K562 (cell line): Measurements from ENCODE around the gene KLHL22. TPM values are rescaled to one million over a fixed set of nuclear protein-coding genes. Genes with fewer than 3 reads are reported as not detected.
A peak's percentile ranks its signal among the peaks of the same experiment; 100 is the strongest.

Source experiments
- ATAC-seq: fragments of 200-7000 bp; cut with Tn5 transposase; 3 replicates; pipeline ENCODE4 v1.9.1; 2020; ENCODE audit warnings: moderate library complexity
- Bru-seq: library from RNA; stranded (reverse); fragments of 400-500 nt; gene quantifications from one replicate; lab custom pipeline; 2021; lab: Mats Ljungman, UMichigan
- BruChase-seq, 2 experiments: library from RNA; stranded (reverse); fragments of 400-500 nt; gene quantifications; one replicate each; lab custom pipeline; 2021; lab: Mats Ljungman, UMichigan
- BruUV-seq: library from RNA; stranded (reverse); fragments of 400-500 nt; replicated peaks from 2 replicates; lab custom pipeline; 2021; lab: Mats Ljungman, UMichigan
- CTCF ChIA-PET: fragments of 300-600 bp; formaldehyde crosslinking; extraction: SDS; loops from one replicate; lab custom pipeline; 2021; ENCODE audit warnings: low intra/inter-chr PET ratio; lab: Yijun Ruan, JAX
- POLR2A ChIA-PET: fragments of 300-600, 350-650 bp; sonication (Branson Sonifier 250); formaldehyde crosslinking; extraction: SDS; loops from one replicate; lab custom pipeline; 2021; ENCODE audit warnings: antibody characterized with exemption, inconsistent platforms; lab: Yijun Ruan, JAX
- DNase-seq, 4 experiments: peaks; one replicate each; pipeline versions ENCODE4 v3.0.0 to v3.0.0-alpha.2; 2011 to 2018; ENCODE audit warnings: low spot score in 3 of 4, mixed read lengths in 3 of 4; ENCODE audit errors: extremely low read depth in 1 of 4
- FAIRE-seq: peaks from 2 replicates; lab custom pipeline; 2011; peaks lifted over from hg19 to GRCh38; lab: Jason Lieb, UNC
- H2AFZ ChIP-seq: 2 replicates; pipeline ENCODE4 v1.6.0; 2011; ENCODE audit warnings: low read depth, low read length, control low read depth, inconsistent platforms
- H3K27ac ChIP-seq: fragments of 200-600 bp; 3 replicates; pipeline ENCODE4 v1.8.0; 2011; ENCODE audit warnings: low read depth, mild to moderate bottlenecking, control low read depth, inconsistent platforms, low read length, moderate library complexity, mixed read lengths; ENCODE audit errors: extremely low read depth
- H3K27me3 ChIP-seq, 2 experiments: fragments of 300-600 bp in 1 of 2; 2 replicates in 1 of 2; 3 replicates in 1 of 2; pipeline versions ENCODE4 v1.6.0 to v1.8.0; 2011; ENCODE audit warnings: inconsistent platforms in 2 of 2, low read length in 2 of 2, mild to moderate bottlenecking in 1 of 2, mixed read lengths in 1 of 2, moderate library complexity in 1 of 2; ENCODE audit not compliant: control insufficient read depth in 2 of 2, insufficient read depth in 2 of 2
- H3K36me3 ChIP-seq: fragments of 300-600 bp; 3 replicates; pipeline ENCODE4 v1.8.0; 2011; ENCODE audit warnings: mild to moderate bottlenecking, low read length, inconsistent platforms; ENCODE audit not compliant: control insufficient read depth, insufficient read depth
- H3K4me1 ChIP-seq, 2 experiments: fragments of 200-600 bp in 1 of 2; replicated peaks in 1 of 2; 2 replicates in 1 of 2; 3 replicates in 1 of 2; pipeline versions ENCODE4 v1.5.1 to v1.8.0; 2011; ENCODE audit warnings: inconsistent platforms in 2 of 2, low read length in 2 of 2, mild to moderate bottlenecking in 1 of 2, mixed read lengths in 1 of 2, moderate library complexity in 1 of 2; ENCODE audit not compliant: control insufficient read depth in 2 of 2, insufficient read depth in 2 of 2
- H3K4me2 ChIP-seq: 2 replicates; pipeline ENCODE4 v1.6.1; 2011; ENCODE audit warnings: low read length, control low read depth, inconsistent platforms, mixed read lengths; ENCODE audit not compliant: insufficient read depth
- H3K4me3 ChIP-seq: fragments of 200-600 bp; sonication (generic), shearing (Covaris generic); 2 replicates; pipeline ENCODE4 v1.5.1; 2016; ENCODE audit warnings: control low read depth, inconsistent platforms
- H3K79me2 ChIP-seq: fragments of 200-600 bp; 3 replicates; pipeline ENCODE4 v1.8.0; 2011; ENCODE audit warnings: low read length, inconsistent platforms; ENCODE audit not compliant: control insufficient read depth, insufficient read depth
- H3K9ac ChIP-seq, 2 experiments: 2 replicates each; pipeline versions ENCODE4 v1.6.0 to v1.6.1; 2011; ENCODE audit warnings: low read depth in 2 of 2, low read length in 2 of 2, control low read depth in 1 of 2, inconsistent platforms in 1 of 2, mild to moderate bottlenecking in 1 of 2, mixed read lengths in 1 of 2; ENCODE audit not compliant: insufficient read depth in 1 of 2
- H3K9me1 ChIP-seq: one replicate; pipeline ENCODE4 v1.6.0; 2011; ENCODE audit warnings: inconsistent platforms, mild to moderate bottlenecking, low read length, moderate library complexity; ENCODE audit not compliant: control insufficient read depth, insufficient read depth
- H3K9me3 ChIP-seq: replicated peaks from 2 replicates; pipeline ENCODE4 v1.5.1; 2011; ENCODE audit warnings: low read depth, low read length, inconsistent platforms; ENCODE audit not compliant: control insufficient read depth, insufficient read depth
- H4K20me1 ChIP-seq: replicated peaks from 2 replicates; pipeline ENCODE4 v1.6.1; 2011; ENCODE audit warnings: low read length, inconsistent platforms, mixed read lengths; ENCODE audit not compliant: control insufficient read depth, insufficient read depth
- ATF3 ChIP-seq, 2 experiments: fragments of 450-650 bp in 1 of 2; sonication (generic) in 1 of 2; formaldehyde crosslinking in 1 of 2; IDR thresholded peaks in 1 of 2; conservative IDR thresholded peaks in 1 of 2; 2 replicates each; pipeline versions ENCODE4 v1.6.1 to v1.8.1; 2016 to 2023; ENCODE audit warnings: mild to moderate bottlenecking in 2 of 2, moderate library complexity in 2 of 2, inconsistent platforms in 1 of 2, missing genetic modification reagents in 1 of 2
- E2F6 ChIP-seq, 2 experiments: IDR thresholded peaks; 2 replicates each; pipeline ENCODE4 v1.6.1; 2011; ENCODE audit warnings: borderline replicate concordance in 1 of 2, control low read depth in 1 of 2, low read depth in 1 of 2, low read length in 1 of 2, mild to moderate bottlenecking in 1 of 2, mixed read lengths in 1 of 2, moderate library complexity in 1 of 2; ENCODE audit not compliant: insufficient read depth in 1 of 2, insufficient read length in 1 of 2, poor library complexity in 1 of 2, severe bottlenecking in 1 of 2; ENCODE audit errors: extremely low read depth in 1 of 2
- ETS2 ChIP-seq: IDR thresholded peaks from 2 replicates; pipeline ENCODE4 v1.6.1; 2016; ENCODE audit warnings: borderline replicate concordance, missing genetic modification characterization, mild to moderate bottlenecking, moderate library complexity, missing compliant biosample characterization; ENCODE audit not compliant: poor library complexity, severe bottlenecking
- FOXM1 ChIP-seq, 2 experiments: fragments of 450-650 bp in 1 of 2; sonication (generic) in 1 of 2; formaldehyde crosslinking in 1 of 2; IDR thresholded peaks; 2 replicates each; pipeline versions ENCODE4 v1.6.1 to v1.9.0; 2017 to 2022; ENCODE audit warnings: low read depth in 2 of 2, mild to moderate bottlenecking in 2 of 2, missing genetic modification reagents in 1 of 2, moderate library complexity in 1 of 2
- TBL1XR1 ChIP-seq, 2 experiments: IDR thresholded peaks; 2 replicates each; pipeline ENCODE4 v1.6.1; 2012; ENCODE audit warnings: improper control_type of control experiment in 2 of 2, low read length in 2 of 2, mild to moderate bottlenecking in 1 of 2
- WGBS: fragments of 100-300 bp; shearing (Covaris generic); methylation state at CpG from one replicate; pipeline ENCODE4 v1.1.6; 2016; ENCODE audit warnings: low coverage, mixed read lengths; ENCODE audit not compliant: insufficient coverage; ENCODE audit errors: missing lambda C conversion rate; 5-methylcytosine and 5-hydroxymethylcytosine counted together
- in situ Hi-C: fragments of 300-500 bp; cut with MboI; formaldehyde crosslinking; loops from 4 replicates; pipeline ENCODE4 v1.15.0; 2018; ENCODE audit warnings: inconsistent platforms, mixed read lengths
- intact Hi-C: fragments of 100-400 bp; cut with micrococcal nuclease; formaldehyde crosslinking; loops from 2 replicates; pipeline ENCODE4 v1.14.2; 2022
- long read RNA-seq, 3 experiments: library from polyadenylated mRNA in 2 of 3; library from RNA in 1 of 3; unstranded in 2 of 3; stranded (forward) in 1 of 3; transcript quantifications; one replicate each; pipeline ENCODE4 v2.0.0, GENCODE V29; 2019 to 2022
- polyA minus RNA-seq, 3 experiments: library from RNA; depleted of rRNA, polyadenylated mRNA; stranded (reverse); fragments of >200 nt; gene quantifications; 2 replicates each; pipeline ENCODE4 v1.2.3, GENCODE V29; 2011
- polyA plus RNA-seq, 8 experiments: library from polyadenylated mRNA; depleted of rRNA in 4 of 8; stranded (reverse) in 5 of 8; unstranded in 3 of 8; fragments of >200 nt; fragmentation: Nextera tagmentation in 2 of 8; fragmentation: Illumina TruSeq in 1 of 8; extraction: Ambion mirVana in 2 of 8; extraction: Trizol in 1 of 8; gene quantifications; 2 replicates each; pipeline versions ENCODE4 v1.2.1 to v1.2.3, GENCODE V29; 2011 to 2014; ENCODE audit warnings: inconsistent platforms in 1 of 8, missing spikeins in 1 of 8
- total RNA-seq, 7 experiments: library from RNA; depleted of rRNA in 6 of 7; stranded (reverse); fragments of >200 nt in 6 of 7; fragmentation: Illumina TruSeq in 2 of 7; extraction: Trizol in 2 of 7; gene quantifications; 2 replicates each; pipeline versions ENCODE4 v1.2.1 to v1.2.3, GENCODE V29; 2011 to 2021; ENCODE audit warnings: low replicate concordance in 1 of 7

The KLHL22 gene, protein sequence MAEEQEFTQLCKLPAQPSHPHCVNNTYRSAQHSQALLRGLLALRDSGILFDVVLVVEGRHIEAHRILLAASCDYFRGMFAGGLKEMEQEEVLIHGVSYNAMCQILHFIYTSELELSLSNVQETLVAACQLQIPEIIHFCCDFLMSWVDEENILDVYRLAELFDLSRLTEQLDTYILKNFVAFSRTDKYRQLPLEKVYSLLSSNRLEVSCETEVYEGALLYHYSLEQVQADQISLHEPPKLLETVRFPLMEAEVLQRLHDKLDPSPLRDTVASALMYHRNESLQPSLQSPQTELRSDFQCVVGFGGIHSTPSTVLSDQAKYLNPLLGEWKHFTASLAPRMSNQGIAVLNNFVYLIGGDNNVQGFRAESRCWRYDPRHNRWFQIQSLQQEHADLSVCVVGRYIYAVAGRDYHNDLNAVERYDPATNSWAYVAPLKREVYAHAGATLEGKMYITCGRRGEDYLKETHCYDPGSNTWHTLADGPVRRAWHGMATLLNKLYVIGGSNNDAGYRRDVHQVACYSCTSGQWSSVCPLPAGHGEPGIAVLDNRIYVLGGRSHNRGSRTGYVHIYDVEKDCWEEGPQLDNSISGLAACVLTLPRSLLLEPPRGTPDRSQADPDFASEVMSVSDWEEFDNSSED
- total RNA-seq (2011; cell fraction: chromatin; rRNA removed; ENCODE audit: low replicate concordance), result 116 and 152 TPM in 2 replicates
- 68.5 and 75.0 TPM in 2 replicates for total RNA-seq (2011; cell fraction: nucleolus; rRNA removed)
- total RNA-seq (2011; cell fraction: nucleoplasm; rRNA removed), result 88.1 and 101 TPM in 2 replicates
- total RNA-seq (2014; rRNA removed), result 15.1 and 15.6 TPM in 2 replicates
- 13.5 and 15.3 TPM in 2 replicates for total RNA-seq (2014; rRNA removed; fragmentation: Illumina TruSeq; extraction: Trizol)
- 15.2 and 15.7 TPM in 2 replicates for total RNA-seq (2015; rRNA removed; fragmentation: Illumina TruSeq; extraction: Trizol)
- total RNA-seq (2021), result 20.1 and 21.1 TPM in 2 replicates
- polyA plus RNA-seq (2011; rRNA removed), result 25.6 and 43.0 TPM in 2 replicates
- 24.5 and 36.2 TPM in 2 replicates for polyA plus RNA-seq (2011; cell fraction: cytosol; rRNA removed)
- polyA plus RNA-seq (2011; cell fraction: nucleus; rRNA removed), result 73.7 and 92.5 TPM in 2 replicates
- 15.0 and 42.6 TPM in 2 replicates for polyA plus RNA-seq (2012)
- 15.4 and 16.5 TPM in 2 replicates for polyA plus RNA-seq (2014; fragmentation: Illumina TruSeq; extraction: Trizol)
- polyA plus RNA-seq (2014; fragmentation: Nextera tagmentation; extraction: Ambion mirVana), result 1 to 10 TPM; 1.3 to 1.8 TPM
- polyA plus RNA-seq (2014; rRNA removed), result 15.8 and 18.6 TPM in 2 replicates
- polyA minus RNA-seq (2011; rRNA and poly(A)+ RNA removed), result 24.1 and 42.3 TPM in 2 replicates
- polyA minus RNA-seq (2011; cell fraction: cytosol; rRNA and poly(A)+ RNA removed), result 13.4 and 21.4 TPM in 2 replicates
- 36.2 and 65.9 TPM in 2 replicates for polyA minus RNA-seq (2011; cell fraction: nucleus; rRNA and poly(A)+ RNA removed)
- percentile 79 among the genes with signal in this experiment for Bru-seq, nascent RNA
- percentile 73 among the genes with signal in this experiment for BruChase-seq, experiment 1, labeled RNA remaining after a 2-hour chase
- percentile 70 among the genes with signal in this experiment for BruChase-seq, experiment 2, labeled RNA remaining after a 6-hour chase
- long read RNA-seq, experiment 1, transcript KLHL22-201 (7 exons, 2,616 nt), result major isoform, 7 of 31 reads
- long read RNA-seq, experiment 1, partial matches to known transcripts, result 9 of 31 reads
- long read RNA-seq, experiment 1, other reads (novel, unspliced or antisense), result 15 of 31 reads
- long read RNA-seq, experiment 2, partial matches to known transcripts, result 5 of 13 reads
- long read RNA-seq, experiment 2, other reads (novel, unspliced or antisense), result 4 of 13 reads
- long read RNA-seq, experiment 3, partial matches to known transcripts, result 0 of 5 reads
- long read RNA-seq, experiment 3, other reads (novel, unspliced or antisense), result 4 of 5 reads

DNA sequence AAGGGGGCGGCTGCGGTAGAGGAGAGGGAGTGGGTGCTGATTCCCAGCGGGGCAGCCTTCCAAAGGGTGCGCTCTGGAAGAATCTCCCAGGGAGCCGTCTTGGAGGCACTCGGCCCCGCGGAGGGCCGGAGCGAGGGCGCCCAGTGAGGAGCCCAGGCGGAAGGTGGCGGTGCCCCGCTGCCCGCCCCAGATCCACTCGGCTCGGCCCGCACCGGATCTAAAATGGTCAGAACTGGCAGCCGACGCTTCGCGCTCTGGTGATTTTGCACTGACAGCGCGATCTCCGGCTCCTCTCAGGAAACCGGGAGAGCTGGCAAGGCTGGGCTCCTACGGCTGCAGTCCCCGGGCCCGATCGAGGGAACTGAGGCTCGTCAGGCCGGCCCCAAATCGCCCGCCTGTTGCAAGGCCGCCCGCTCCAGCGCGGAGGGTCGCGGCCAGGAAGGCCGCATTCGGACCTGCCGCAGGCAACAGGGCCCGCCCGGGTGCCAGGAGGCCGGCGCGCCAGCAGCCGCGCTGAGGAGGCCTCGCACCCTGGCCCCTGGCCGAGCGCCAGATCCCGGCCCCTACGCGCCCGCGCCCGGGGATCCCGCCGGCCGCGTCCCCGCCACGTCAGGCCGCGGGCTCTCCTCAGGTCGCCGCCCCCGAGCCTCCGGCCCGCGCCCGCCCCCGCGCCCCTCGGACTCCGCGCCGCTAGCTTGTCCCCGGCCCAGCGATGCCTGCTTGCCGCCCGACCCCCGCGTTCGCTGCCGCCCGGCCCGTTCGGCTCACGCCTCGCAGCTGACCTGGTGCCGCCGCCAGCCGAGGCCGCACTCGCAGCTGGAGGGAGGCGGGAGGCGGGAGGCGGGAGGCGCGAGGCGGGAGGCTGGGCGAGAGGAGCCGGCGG, at the start of gene KLHL22:
KLHL22 (minus strand) TSS at position 818 of the 883 bp plus-strand sequence. CDS start 6,584 bp downstream, outside the sequence.
- Histone ChIP-seq H3K9me1 (peaks cover 7% of the 10 kb centered on the region), H3K9ac (peak within 1 kb of the TSS; percentile 79 to 97), H2AFZ (peak within 1 kb of the TSS; percentile 98), H3K4me2 (peak within 1 kb of the TSS; percentile 96), H3K4me1 (peaks cover 15 to 40% of the 10 kb centered on the region in 2 experiments), H4K20me1 (peaks cover 36% of the 10 kb centered on the region), H3K27me3 (no peaks in the 10 kb centered on the region; a peak in 1 of 5 replicates), H3K4me3 (peak within 1 kb of the TSS; percentile 46), H3K79me2 (peaks cover 29% of the 10 kb centered on the region), H3K9me3 (no peaks in the 10 kb centered on the region), H3K27ac (peak within 1 kb of the TSS; percentile 81), H3K36me3 (no peaks in the 10 kb centered on the region)
- in situ Hi-C loops (no loop called here), intact Hi-C loops (no loop called here)
- DNase-seq (peak in 3 of 4 experiments; percentile 95 to 100 (median 100)), ATAC-seq (peak; percentile 46), FAIRE-seq (no peak)
- WGBS, result 6% methylated on average over 108 of the region's 108 CpGs
- no TSS peak for BruUV-seq
- ChIA-PET POLR2A (interaction anchor here (0.5 to 6.2 kb wide), 11 partner anchors 9 to 1353 kb away, joined by 3 to 74 read pairs (median 4); partner anchors contain the start of gene MED15), CTCF (interaction anchor here (0.7 to 3.2 kb wide), 7 partner anchors 31 to 210 kb away, joined by 3 to 59 read pairs (median 5); no protein-coding TSS in a partner anchor)
- TF ChIP-seq FOXM1 (IDR thresholded peaks at IDR 0.05; ENCODE audit: low read depth) (no peak), FOXM1 (CRISPR knock-in tag; IDR thresholded peaks at IDR 0.05; ENCODE audit: low read depth) (no peak), TBL1XR1 (IDR thresholded peaks at IDR 0.05; ENCODE audit: low read length in 2 of 2) (no peak), E2F6 (IDR thresholded peaks at IDR 0.05; ENCODE audit: borderline replicate concordance in 1 of 2, extremely low read depth in 1 of 2, insufficient read depth in 1 of 2, insufficient read length in 1 of 2, low read depth in 1 of 2, low read length in 1 of 2, poor library complexity in 1 of 2, severe bottlenecking in 1 of 2) (peak; percentile 9 to 99), ATF3 (IDR thresholded peaks at IDR 0.05) (no peak), ATF3 (CRISPR knock-in tag; conservative IDR thresholded peaks at IDR 0.05) (peak; percentile 83; the same call in 1 of the 2 replicates), ETS2 (no peak)
